Ascending aorta (tissue), 2 donors: ENCODE results near the gene FH. TPM values are rescaled to one million over a fixed set of nuclear protein-coding genes. Genes with fewer than 3 reads are reported as not detected.

Experiments used
- DNase-seq, 2 donors: peaks; one replicate each; pipeline ENCODE4 v3.0.0-alpha.2; 2019; ENCODE audit warnings: low spot score in 2 of 2
- H3K27ac ChIP-seq, 2 donors: fragments of 200-600 bp; sonication (generic); one replicate each; pipeline ENCODE4 v1.5.1; 2016 to 2017; ENCODE audit warnings: mild to moderate bottlenecking in 1 of 2
- H3K27me3 ChIP-seq: fragments of 200-600 bp; sonication (generic); one replicate; pipeline ENCODE4 v1.5.1; 2017
- H3K36me3 ChIP-seq, 2 donors: fragments of 200-600 bp; sonication (generic); one replicate each; pipeline ENCODE4 v1.5.1; 2016
- H3K4me1 ChIP-seq, 2 donors: fragments of 200-600 bp; sonication (generic); one replicate each; pipeline ENCODE4 v1.5.1; 2016 to 2017; ENCODE audit warnings: mild to moderate bottlenecking in 1 of 2
- H3K4me3 ChIP-seq, 2 donors: fragments of 200-600 bp; sonication (generic); one replicate each; pipeline ENCODE4 v1.5.1; 2016 to 2017; ENCODE audit warnings: mild to moderate bottlenecking in 1 of 2
- H3K9me3 ChIP-seq, 2 donors: fragments of 200-600 bp; sonication (generic); one replicate each; pipeline ENCODE4 v1.5.1; 2016
- intact Hi-C: fragments of 100-400 bp; cut with DNase I; formaldehyde crosslinking; loops from one replicate; pipeline ENCODE4 v1.15.1; 2023
- total RNA-seq: library from RNA; depleted of rRNA; stranded (reverse); fragments of >200 nt; gene quantifications from one replicate; pipeline ENCODE4 v1.1.0, GENCODE V29; 2016
- TF ChIP-seq, protein P1 (sequence below), 3 experiments: fragments of 200-600 bp in 2 of 3; fragments of 450-650 bp in 1 of 3; sonication (generic) in 2 of 3; IDR thresholded peaks; one replicate each; pipeline ENCODE4 v1.5.1; 2016 to 2019; ENCODE audit warnings: antibody characterized with exemption in 3 of 3, mild to moderate bottlenecking in 1 of 3, moderate library complexity in 1 of 3

FH gene
- total RNA-seq, 1 donor from 2014 or later, result 29.9 TPM

DNA sequence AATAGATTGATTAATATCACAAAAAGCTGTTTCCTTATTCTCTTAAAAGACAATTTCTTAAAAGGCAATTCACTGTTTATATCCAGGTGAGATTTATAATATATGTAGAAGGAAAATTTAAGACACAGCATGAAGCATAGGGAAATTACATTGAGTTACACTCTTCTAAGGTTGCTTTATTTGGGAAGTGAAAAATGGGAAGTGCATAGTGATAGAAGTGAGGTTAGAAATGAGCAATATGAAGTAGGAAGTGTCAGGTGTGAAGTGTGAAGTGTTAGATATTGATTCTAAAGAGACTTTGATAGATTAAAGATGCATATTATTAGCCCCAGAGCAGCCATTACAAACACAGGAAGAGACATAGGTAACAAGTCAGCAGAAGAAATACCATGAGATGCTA lies 40.3 kb downstream of the FH start:
- intact Hi-C loops, result no loop called here
- no peaks in the 10 kb centered on the region for H3K9me3 ChIP-seq
- TF ChIP-seq, protein P1, sequence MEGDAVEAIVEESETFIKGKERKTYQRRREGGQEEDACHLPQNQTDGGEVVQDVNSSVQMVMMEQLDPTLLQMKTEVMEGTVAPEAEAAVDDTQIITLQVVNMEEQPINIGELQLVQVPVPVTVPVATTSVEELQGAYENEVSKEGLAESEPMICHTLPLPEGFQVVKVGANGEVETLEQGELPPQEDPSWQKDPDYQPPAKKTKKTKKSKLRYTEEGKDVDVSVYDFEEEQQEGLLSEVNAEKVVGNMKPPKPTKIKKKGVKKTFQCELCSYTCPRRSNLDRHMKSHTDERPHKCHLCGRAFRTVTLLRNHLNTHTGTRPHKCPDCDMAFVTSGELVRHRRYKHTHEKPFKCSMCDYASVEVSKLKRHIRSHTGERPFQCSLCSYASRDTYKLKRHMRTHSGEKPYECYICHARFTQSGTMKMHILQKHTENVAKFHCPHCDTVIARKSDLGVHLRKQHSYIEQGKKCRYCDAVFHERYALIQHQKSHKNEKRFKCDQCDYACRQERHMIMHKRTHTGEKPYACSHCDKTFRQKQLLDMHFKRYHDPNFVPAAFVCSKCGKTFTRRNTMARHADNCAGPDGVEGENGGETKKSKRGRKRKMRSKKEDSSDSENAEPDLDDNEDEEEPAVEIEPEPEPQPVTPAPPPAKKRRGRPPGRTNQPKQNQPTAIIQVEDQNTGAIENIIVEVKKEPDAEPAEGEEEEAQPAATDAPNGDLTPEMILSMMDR (IDR thresholded peaks at IDR 0.05), result no peak

DNA sequence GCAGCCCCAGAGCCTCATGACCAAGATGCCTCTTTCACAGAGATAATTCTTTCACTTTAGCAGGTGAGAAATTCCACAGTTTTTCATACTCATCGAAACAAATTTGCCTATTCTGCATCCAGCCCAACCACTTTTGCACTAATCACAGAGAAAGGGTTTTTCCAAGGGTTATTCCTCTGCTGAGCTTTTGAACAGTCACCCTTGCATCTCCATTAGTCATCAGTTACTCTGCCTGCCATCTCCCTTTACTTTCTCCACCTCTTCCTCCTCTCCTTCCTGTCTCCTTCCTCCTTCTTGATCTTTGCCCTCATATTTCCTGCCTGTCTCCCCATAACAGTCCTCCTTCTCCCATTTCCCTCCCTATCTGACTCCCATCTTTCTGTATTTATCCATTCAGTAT lies 43.9 kb downstream of the FH start:
- H3K4me1 ChIP-seq, result no peaks in the 10 kb centered on the region
- intact Hi-C loops, result no loop called here
- no peaks in the 10 kb centered on the region for H3K27me3 ChIP-seq
- H3K9me3 ChIP-seq, result no peaks in the 10 kb centered on the region
- H3K36me3 ChIP-seq, result no peaks in the 10 kb centered on the region
- no peak for DNase-seq
- H3K27ac ChIP-seq, result no peak overlapping the region
- TF ChIP-seq, protein P1 (IDR thresholded peaks at IDR 0.05), result no peak
- no peak overlapping the region for H3K4me3 ChIP-seq

More for the DNA sequence above, 40.3 kb downstream of the FH start:
- Histone ChIP-seq H3K27me3 (no peaks in the 10 kb centered on the region), H3K4me1 (no peaks in the 10 kb centered on the region), H3K4me3 (no peak overlapping the region), H3K36me3 (no peaks in the 10 kb centered on the region), H3K27ac (no peak overlapping the region)
- DNase-seq, result no peak

DNA sequence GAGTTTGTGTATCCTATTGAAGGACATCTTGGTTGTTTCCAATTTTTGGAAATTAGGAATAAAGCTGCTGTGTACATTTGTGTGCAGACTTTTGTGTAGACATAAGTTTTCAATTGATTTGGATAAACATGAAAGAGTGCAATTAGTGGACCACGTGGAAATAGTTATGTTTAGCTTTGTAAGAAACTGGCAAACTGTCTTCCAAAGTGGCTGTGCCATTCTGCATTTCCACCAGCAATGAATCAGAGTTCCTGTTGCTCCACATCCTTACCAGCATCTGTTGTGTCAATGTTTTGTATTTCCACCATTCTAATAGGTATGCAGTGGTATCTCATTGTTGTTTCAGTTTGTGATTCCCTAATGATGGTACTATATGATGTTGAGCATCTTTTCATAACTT lies 46.5 kb downstream of the FH start:
- Histone ChIP-seq H3K27me3 (no peaks in the 10 kb centered on the region), H3K4me3 (no peak overlapping the region), H3K9me3 (no peaks in the 10 kb centered on the region), H3K36me3 (no peaks in the 10 kb centered on the region), H3K4me1 (no peaks in the 10 kb centered on the region), H3K27ac (no peak overlapping the region)
- intact Hi-C loops, result no loop called here
- no peak for DNase-seq
- TF ChIP-seq, protein P1 (IDR thresholded peaks at IDR 0.05), result no peak

DNA sequence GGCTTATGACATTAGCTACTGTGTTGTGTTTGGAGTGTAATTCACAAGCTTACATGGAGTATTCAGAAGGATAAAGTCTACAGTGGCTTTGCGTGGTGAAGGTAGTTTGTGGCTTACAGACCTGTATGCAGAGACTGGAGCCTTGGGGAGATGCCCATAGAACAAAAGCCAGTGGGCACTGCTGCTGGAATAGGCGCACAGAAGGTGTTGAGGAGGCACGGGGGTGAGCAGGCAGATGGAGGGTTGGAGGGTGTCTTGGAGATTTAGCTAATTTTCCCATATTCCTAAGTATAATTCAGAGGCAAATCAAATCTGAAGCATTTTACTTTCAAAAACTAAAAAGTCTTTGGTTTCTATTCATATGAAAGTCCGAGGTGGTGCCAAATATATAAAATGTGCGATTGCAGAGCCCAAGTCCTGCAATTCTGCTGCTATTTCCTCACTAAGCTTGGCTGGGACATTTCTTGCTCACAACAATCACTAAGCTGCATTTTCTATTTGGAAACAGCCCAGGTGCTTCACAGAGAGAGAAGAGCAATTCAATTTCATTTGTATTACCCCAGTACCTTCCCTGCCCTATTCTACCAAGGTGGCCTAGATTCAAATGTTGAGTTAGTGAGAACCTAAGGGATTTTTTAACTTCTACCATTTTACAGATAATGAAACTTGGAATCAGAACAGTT lies 48.5 kb downstream of the FH start:
- DNase-seq, result no peak
- Histone ChIP-seq H3K9me3 (no peaks in the 10 kb centered on the region), H3K27me3 (no peaks in the 10 kb centered on the region), H3K27ac (no peak overlapping the region), H3K4me3 (no peak overlapping the region), H3K36me3 (no peaks in the 10 kb centered on the region), H3K4me1 (no peaks in the 10 kb centered on the region)
- intact Hi-C loops, result no loop called here
- TF ChIP-seq, protein P1 (IDR thresholded peaks at IDR 0.05), result no peak

DNA sequence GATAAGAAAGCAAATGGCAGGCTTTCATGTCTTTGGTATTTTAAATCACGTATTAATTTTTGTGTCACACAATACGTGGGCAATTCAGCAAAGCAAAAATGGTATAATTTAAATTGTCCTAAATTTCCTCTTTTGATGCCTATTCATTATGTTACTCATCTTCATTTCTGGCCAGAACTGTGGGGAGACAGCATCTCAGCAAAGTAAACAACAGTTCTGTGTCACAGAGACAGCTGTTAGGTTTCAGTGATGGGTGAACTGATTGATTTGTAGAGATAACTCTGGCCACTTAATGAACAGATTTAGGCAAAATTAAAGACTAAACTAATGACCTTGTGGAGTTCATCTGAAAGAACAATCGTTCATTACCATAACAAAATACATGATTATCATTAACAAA lies 49.2 kb downstream of the FH start:
- DNase-seq, result no peak
- Histone ChIP-seq H3K9me3 (no peaks in the 10 kb centered on the region), H3K4me3 (no peak overlapping the region), H3K27me3 (no peaks in the 10 kb centered on the region), H3K36me3 (no peaks in the 10 kb centered on the region), H3K4me1 (no peaks in the 10 kb centered on the region), H3K27ac (no peak overlapping the region)
- TF ChIP-seq, protein P1 (IDR thresholded peaks at IDR 0.05), result no peak
- intact Hi-C loops, result no loop called here

DNA sequence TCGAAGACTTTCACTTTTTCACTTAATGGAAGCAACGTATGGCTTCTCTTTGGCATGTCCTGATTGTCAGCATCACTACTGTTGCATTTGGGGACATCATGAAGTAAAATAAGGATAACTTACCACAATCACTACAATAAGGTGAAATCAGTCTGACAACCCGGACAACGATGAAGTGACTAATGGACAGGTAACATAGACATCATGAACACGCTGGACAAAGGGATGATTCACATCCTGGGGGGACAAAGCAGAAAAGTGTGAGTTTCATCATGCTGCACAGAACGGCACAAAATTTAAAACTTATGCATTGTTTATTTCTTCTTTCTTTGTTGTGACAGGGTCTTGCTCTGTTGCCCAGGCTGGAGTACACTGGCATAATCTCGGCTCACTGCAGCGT lies 53.9 kb downstream of the FH start:
- intact Hi-C loops, result no loop called here
- TF ChIP-seq, protein P1 (IDR thresholded peaks at IDR 0.05), result no peak
- Histone ChIP-seq H3K4me1 (no peaks in the 10 kb centered on the region), H3K4me3 (no peak overlapping the region), H3K27me3 (no peaks in the 10 kb centered on the region), H3K36me3 (no peaks in the 10 kb centered on the region), H3K27ac (no peak overlapping the region), H3K9me3 (no peaks in the 10 kb centered on the region)
- no peak for DNase-seq
